GM12872 (cell line): ENCODE measurements around the gene CHRD.

Experiments
- CTCF ChIP-seq: IDR thresholded peaks from 3 replicates; pipeline ENCODE4 v1.5.1; 2011; ENCODE audit warnings: low read depth, mild to moderate bottlenecking, low read length, moderate library complexity; ENCODE audit not compliant: insufficient read depth

CHRD gene

GRCh38 chr3:184379358-184380184, at the start of gene CHRD:
Gene CHRD (plus strand): TSS chr3:184380054. CDS start chr3:184380319, 265 bp downstream.
- no peak for TF ChIP-seq CTCF

GRCh38 chr3:184332370-184333090, 47.3 kb upstream of the CHRD start:
- no peak for TF ChIP-seq CTCF

- no peak for TF ChIP-seq CTCF
These were observed 46.7 kb upstream of the CHRD start for GRCh38 chr3:184333190-184333589.

GRCh38 chr3:184333700-184334099, 46.2 kb upstream of the CHRD start:
- no peak for TF ChIP-seq CTCF

- no peak for TF ChIP-seq CTCF
These were observed 45.2 kb upstream of the CHRD start for GRCh38 chr3:184334470-184335158.

GRCh38 chr3:184335291-184335660, 44.6 kb upstream of the CHRD start:
- TF ChIP-seq CTCF, result no peak
